Neural cell (in vitro differentiated cells): ENCODE data around the gene CAMK1D. TPM values are rescaled to one million over a fixed set of nuclear protein-coding genes. Genes with fewer than 3 reads are reported as not detected.

Source experiments
- H2AFZ ChIP-seq: fragments of 200-600, 300-800 bp; sonication (generic), shearing (Covaris generic); 2 replicates; pipeline ENCODE4 v1.6.0; 2014; ENCODE audit warnings: low read depth, mild to moderate bottlenecking, antibody characterized with exemption, low read length, moderate library complexity
- H3F3A ChIP-seq: fragments of 200-600 bp; shearing (Covaris generic); 2 replicates; pipeline ENCODE4 v1.6.1; 2016; ENCODE audit warnings: mild to moderate bottlenecking, moderate library complexity, mixed read lengths, antibody characterized with exemption, low read length; ENCODE audit not compliant: insufficient read depth, poor library complexity, severe bottlenecking
- H3K27ac ChIP-seq: fragments of 200-600, 300-800 bp; sonication (generic), shearing (Covaris generic); 2 replicates; pipeline ENCODE4 v1.5.1; 2014; ENCODE audit warnings: mild to moderate bottlenecking, low read length, moderate library complexity
- H3K27me3 ChIP-seq: fragments of 300-800, 200-600 bp; sonication (generic), shearing (Covaris generic); 2 replicates; pipeline ENCODE4 v1.6.0; 2014; ENCODE audit warnings: mild to moderate bottlenecking, low read depth, low read length, moderate library complexity; ENCODE audit not compliant: insufficient read depth
- H3K36me3 ChIP-seq: fragments of 300-800, 200-600 bp; sonication (generic), shearing (Covaris generic); 2 replicates; pipeline ENCODE4 v1.5.1; 2014; ENCODE audit warnings: mild to moderate bottlenecking, antibody characterized with exemption, low read length, moderate library complexity; ENCODE audit not compliant: insufficient read depth
- H3K4me2 ChIP-seq: fragments of 300-800, 200-600 bp; sonication (generic), shearing (Covaris generic); 2 replicates; pipeline ENCODE4 v1.6.0; 2014; ENCODE audit warnings: mild to moderate bottlenecking, low read length
- H3K4me3 ChIP-seq: fragments of 300-800, 200-600 bp; sonication (generic), shearing (Covaris generic); 2 replicates; pipeline ENCODE4 v1.5.1; 2014; ENCODE audit warnings: mild to moderate bottlenecking, low read length, moderate library complexity
- H3K79me2 ChIP-seq: fragments of 200-600 bp; shearing (Covaris generic); replicated peaks from 2 replicates; pipeline ENCODE4 v1.6.0; 2014; ENCODE audit warnings: mild to moderate bottlenecking, low read length, moderate library complexity; ENCODE audit not compliant: insufficient read depth
- H3K9ac ChIP-seq: fragments of 300-800, 200-600 bp; sonication (generic), shearing (Covaris generic); 2 replicates; pipeline ENCODE4 v1.6.1; 2016; ENCODE audit warnings: mild to moderate bottlenecking, low read length, mixed read lengths
- H3K9me2 ChIP-seq: fragments of 200-600 bp; shearing (Covaris generic); 2 replicates; pipeline ENCODE4 v1.6.1; 2016; ENCODE audit warnings: mild to moderate bottlenecking, low read length, mixed read lengths; ENCODE audit not compliant: insufficient read depth
- H3K9me3 ChIP-seq: fragments of 200-600, 300-800 bp; sonication (generic), shearing (Covaris generic); 2 replicates; pipeline ENCODE4 v1.6.1; 2016; ENCODE audit warnings: mild to moderate bottlenecking, mixed run types, low read length, moderate library complexity, mixed read lengths
- H4K20me1 ChIP-seq: fragments of 200-600 bp; shearing (Covaris generic); 2 replicates; pipeline ENCODE4 v1.6.1; 2016; ENCODE audit warnings: mild to moderate bottlenecking, mixed run types; ENCODE audit not compliant: insufficient read depth
- EP300 ChIP-seq: fragments of 450-650 bp; conservative IDR thresholded peaks from 2 replicates; pipeline ENCODE4 v1.6.1; 2014; ENCODE audit warnings: antibody characterized with exemption, mild to moderate bottlenecking, moderate library complexity; ENCODE audit not compliant: poor library complexity, severe bottlenecking
- EZH2 ChIP-seq: fragments of 200-600, 300-800 bp; shearing (Covaris generic), sonication (generic); IDR thresholded peaks from 2 replicates; pipeline ENCODE4 v1.6.1; 2014; ENCODE audit warnings: antibody characterized with exemption, low read length, borderline replicate concordance, mild to moderate bottlenecking; ENCODE audit not compliant: insufficient read depth, poor library complexity, severe bottlenecking
- MXI1 ChIP-seq: fragments of 450-650 bp; conservative IDR thresholded peaks from 2 replicates; pipeline ENCODE4 v1.6.1; 2014; ENCODE audit warnings: antibody characterized with exemption, mild to moderate bottlenecking; ENCODE audit not compliant: poor library complexity, severe bottlenecking
- POLR2AphosphoS5 ChIP-seq: IDR thresholded peaks from 2 replicates; pipeline ENCODE4 v1.6.1; 2012
- RAD21 ChIP-seq: fragments of 450-650 bp; conservative IDR thresholded peaks from 2 replicates; pipeline ENCODE4 v1.6.1; 2014; ENCODE audit warnings: antibody characterized with exemption, mild to moderate bottlenecking, moderate library complexity
- SMC3 ChIP-seq: fragments of 450-650 bp; conservative IDR thresholded peaks from 2 replicates; pipeline ENCODE4 v1.6.1; 2014; ENCODE audit warnings: antibody characterized with exemption, mild to moderate bottlenecking, moderate library complexity; ENCODE audit not compliant: poor library complexity
- TAF1 ChIP-seq: IDR thresholded peaks from 2 replicates; pipeline ENCODE4 v1.6.1; 2012; ENCODE audit warnings: low read depth
- polyA plus RNA-seq: library from polyadenylated mRNA; depleted of rRNA; stranded (reverse); fragments of >200 nt; gene quantifications from 2 replicates; pipeline ENCODE4 v1.2.3, GENCODE V29; 2014
- TF ChIP-seq, protein P1 (sequence below): IDR thresholded peaks from 2 replicates; pipeline ENCODE4 v1.6.1; 2012; ENCODE audit warnings: borderline replicate concordance
- TF ChIP-seq, protein P2 (sequence below): fragments of 450-650 bp; IDR thresholded peaks from 2 replicates; pipeline ENCODE4 v1.5.1; 2014; ENCODE audit warnings: antibody characterized with exemption, mild to moderate bottlenecking, moderate library complexity; ENCODE audit not compliant: poor library complexity, severe bottlenecking

Gene CAMK1D
- polyA plus RNA-seq, 1 donor from 2014 or later = 13.8 TPM

DNA sequence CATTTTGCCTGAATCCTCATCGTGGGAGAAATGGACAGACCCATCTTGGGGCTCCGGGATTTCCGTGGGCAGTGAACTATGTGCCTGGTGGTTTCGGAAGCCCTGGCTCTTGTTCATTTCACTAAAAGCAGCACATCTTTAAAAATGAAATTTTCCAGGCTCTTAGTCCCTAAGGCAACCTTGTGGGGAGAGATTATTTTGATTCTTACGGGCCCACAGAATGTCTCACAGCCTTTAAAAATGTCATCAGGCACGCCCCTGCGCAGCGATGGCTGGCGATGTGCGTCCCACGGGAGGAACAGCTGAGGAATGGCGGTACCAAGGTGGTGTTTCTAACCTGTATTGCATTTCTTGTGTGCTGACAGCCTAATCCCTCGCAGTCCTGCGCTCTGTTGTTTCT is 462.5 kb downstream of the CAMK1D start:
- H3K4me3 ChIP-seq = no peak overlapping the region
- no peaks in the 10 kb centered on the region for H3F3A ChIP-seq
- H3K9ac ChIP-seq = no peak overlapping the region
- no peak overlapping the region for H2AFZ ChIP-seq
- no peaks in the 10 kb centered on the region for H3K9me2 ChIP-seq
- H3K27ac ChIP-seq = no peak overlapping the region
- H4K20me1 ChIP-seq = no peaks in the 10 kb centered on the region
- no peak for TF ChIP-seq MXI1
- TF ChIP-seq EZH2 = no peak
- TF ChIP-seq TAF1 = no peak
- TF ChIP-seq, protein P1, sequence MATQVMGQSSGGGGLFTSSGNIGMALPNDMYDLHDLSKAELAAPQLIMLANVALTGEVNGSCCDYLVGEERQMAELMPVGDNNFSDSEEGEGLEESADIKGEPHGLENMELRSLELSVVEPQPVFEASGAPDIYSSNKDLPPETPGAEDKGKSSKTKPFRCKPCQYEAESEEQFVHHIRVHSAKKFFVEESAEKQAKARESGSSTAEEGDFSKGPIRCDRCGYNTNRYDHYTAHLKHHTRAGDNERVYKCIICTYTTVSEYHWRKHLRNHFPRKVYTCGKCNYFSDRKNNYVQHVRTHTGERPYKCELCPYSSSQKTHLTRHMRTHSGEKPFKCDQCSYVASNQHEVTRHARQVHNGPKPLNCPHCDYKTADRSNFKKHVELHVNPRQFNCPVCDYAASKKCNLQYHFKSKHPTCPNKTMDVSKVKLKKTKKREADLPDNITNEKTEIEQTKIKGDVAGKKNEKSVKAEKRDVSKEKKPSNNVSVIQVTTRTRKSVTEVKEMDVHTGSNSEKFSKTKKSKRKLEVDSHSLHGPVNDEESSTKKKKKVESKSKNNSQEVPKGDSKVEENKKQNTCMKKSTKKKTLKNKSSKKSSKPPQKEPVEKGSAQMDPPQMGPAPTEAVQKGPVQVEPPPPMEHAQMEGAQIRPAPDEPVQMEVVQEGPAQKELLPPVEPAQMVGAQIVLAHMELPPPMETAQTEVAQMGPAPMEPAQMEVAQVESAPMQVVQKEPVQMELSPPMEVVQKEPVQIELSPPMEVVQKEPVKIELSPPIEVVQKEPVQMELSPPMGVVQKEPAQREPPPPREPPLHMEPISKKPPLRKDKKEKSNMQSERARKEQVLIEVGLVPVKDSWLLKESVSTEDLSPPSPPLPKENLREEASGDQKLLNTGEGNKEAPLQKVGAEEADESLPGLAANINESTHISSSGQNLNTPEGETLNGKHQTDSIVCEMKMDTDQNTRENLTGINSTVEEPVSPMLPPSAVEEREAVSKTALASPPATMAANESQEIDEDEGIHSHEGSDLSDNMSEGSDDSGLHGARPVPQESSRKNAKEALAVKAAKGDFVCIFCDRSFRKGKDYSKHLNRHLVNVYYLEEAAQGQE = no peak
- TF ChIP-seq RAD21 = no peak
- no peak for TF ChIP-seq EP300
- no peak for TF ChIP-seq SMC3
- TF ChIP-seq POLR2AphosphoS5 = no peak
- TF ChIP-seq, protein P2, sequence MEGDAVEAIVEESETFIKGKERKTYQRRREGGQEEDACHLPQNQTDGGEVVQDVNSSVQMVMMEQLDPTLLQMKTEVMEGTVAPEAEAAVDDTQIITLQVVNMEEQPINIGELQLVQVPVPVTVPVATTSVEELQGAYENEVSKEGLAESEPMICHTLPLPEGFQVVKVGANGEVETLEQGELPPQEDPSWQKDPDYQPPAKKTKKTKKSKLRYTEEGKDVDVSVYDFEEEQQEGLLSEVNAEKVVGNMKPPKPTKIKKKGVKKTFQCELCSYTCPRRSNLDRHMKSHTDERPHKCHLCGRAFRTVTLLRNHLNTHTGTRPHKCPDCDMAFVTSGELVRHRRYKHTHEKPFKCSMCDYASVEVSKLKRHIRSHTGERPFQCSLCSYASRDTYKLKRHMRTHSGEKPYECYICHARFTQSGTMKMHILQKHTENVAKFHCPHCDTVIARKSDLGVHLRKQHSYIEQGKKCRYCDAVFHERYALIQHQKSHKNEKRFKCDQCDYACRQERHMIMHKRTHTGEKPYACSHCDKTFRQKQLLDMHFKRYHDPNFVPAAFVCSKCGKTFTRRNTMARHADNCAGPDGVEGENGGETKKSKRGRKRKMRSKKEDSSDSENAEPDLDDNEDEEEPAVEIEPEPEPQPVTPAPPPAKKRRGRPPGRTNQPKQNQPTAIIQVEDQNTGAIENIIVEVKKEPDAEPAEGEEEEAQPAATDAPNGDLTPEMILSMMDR = no peak
- peaks cover 8% of the 10 kb centered on the region for H3K36me3 ChIP-seq
- H3K27me3 ChIP-seq = no peaks in the 10 kb centered on the region
- no peaks in the 10 kb centered on the region for H3K79me2 ChIP-seq
- no peak overlapping the region for H3K4me2 ChIP-seq
- H3K9me3 ChIP-seq = no peaks in the 10 kb centered on the region

DNA sequence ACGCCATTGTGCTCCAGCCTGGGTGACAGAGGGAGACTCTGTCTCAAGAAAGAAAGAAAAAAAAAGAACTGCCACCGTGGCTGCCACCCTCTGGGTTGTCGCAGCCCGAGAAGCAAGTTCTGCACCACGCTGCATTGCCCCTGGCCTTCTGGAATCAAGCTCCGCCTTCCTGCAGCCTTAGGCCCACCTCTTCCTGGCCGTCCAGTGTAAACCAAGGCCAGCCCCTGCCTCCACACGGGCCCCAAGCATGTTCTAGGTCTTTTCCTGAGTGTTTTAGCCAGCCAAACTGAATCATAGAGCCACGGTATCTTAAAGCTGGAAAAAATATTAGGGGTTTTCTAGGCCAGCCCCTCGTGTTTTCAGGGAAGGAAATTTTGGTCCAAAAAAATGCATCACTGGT is 463.2 kb downstream of the CAMK1D start:
- H3K36me3 ChIP-seq = peaks cover 8% of the 10 kb centered on the region
- H2AFZ ChIP-seq = no peak overlapping the region
- no peak overlapping the region for H3K4me2 ChIP-seq
- no peaks in the 10 kb centered on the region for H3K9me2 ChIP-seq
- no peaks in the 10 kb centered on the region for H3F3A ChIP-seq
- H3K9ac ChIP-seq = no peak overlapping the region
- no peaks in the 10 kb centered on the region for H3K27me3 ChIP-seq
- H3K79me2 ChIP-seq = no peaks in the 10 kb centered on the region
- H3K27ac ChIP-seq = no peak overlapping the region
- no peaks in the 10 kb centered on the region for H4K20me1 ChIP-seq
- H3K4me3 ChIP-seq = no peak overlapping the region
- H3K9me3 ChIP-seq = no peaks in the 10 kb centered on the region
- no peak for TF ChIP-seq MXI1
- TF ChIP-seq, protein P2 = no peak
- TF ChIP-seq, protein P1 = no peak
- no peak for TF ChIP-seq RAD21
- no peak for TF ChIP-seq POLR2AphosphoS5
- TF ChIP-seq SMC3 = no peak
- TF ChIP-seq TAF1 = no peak
- TF ChIP-seq EZH2 = no peak
- no peak for TF ChIP-seq EP300
